WTC11 (cell line): ENCODE measurements around the gene METTL15. TPM values are rescaled to one million over a fixed set of nuclear protein-coding genes. Genes with fewer than 3 reads are reported as not detected.

Source experiments
- ATAC-seq: fragments of 200-7000 bp; cut with Tn5 transposase; 2 replicates; pipeline ENCODE4 v1.10.0; 2021; ENCODE audit warnings: mild to moderate bottlenecking, moderate library complexity
- CTCF ChIA-PET: fragments of 300-600 bp; sonication (Branson Sonifier 250); formaldehyde crosslinking; loops from one replicate; lab custom pipeline; 2021; ENCODE audit warnings: antibody characterized with exemption; lab: Charles Lee
- POLR2A ChIA-PET: fragments of 350-600 bp; sonication (Branson Sonifier 250); formaldehyde crosslinking; loops from one replicate; lab custom pipeline; 2021; ENCODE audit warnings: antibody characterized with exemption; lab: Charles Lee
- DNase-seq: peaks from one replicate; pipeline ENCODE4 v3.0.0; 2021; ENCODE audit warnings: low spot score
- H3K27ac Mint-ChIP-seq: 2 replicates; pipeline ENCODE4 v1.8.0; 2021; ENCODE audit warnings: mixed read lengths
- H3K27me3 Mint-ChIP-seq: 2 replicates; pipeline ENCODE4 v1.8.0; 2021; ENCODE audit warnings: low read depth, mild to moderate bottlenecking, moderate library complexity, mixed read lengths
- H3K36me3 Mint-ChIP-seq: 2 replicates; pipeline ENCODE4 v1.8.0; 2021; ENCODE audit warnings: mixed read lengths
- H3K4me1 Mint-ChIP-seq: 2 replicates; pipeline ENCODE4 v1.8.0; 2022; ENCODE audit warnings: mixed read lengths
- H3K4me3 Mint-ChIP-seq: 2 replicates; pipeline ENCODE4 v1.8.0; 2021; ENCODE audit warnings: mild to moderate bottlenecking, moderate library complexity, mixed read lengths
- H3K9me3 Mint-ChIP-seq: 2 replicates; pipeline ENCODE4 v1.8.0; 2021; ENCODE audit warnings: mixed read lengths
- CREB1 ChIP-seq: sonication (generic); formaldehyde crosslinking; IDR thresholded peaks from 2 replicates; pipeline ENCODE4 v1.8.0; 2023; ENCODE audit warnings: mild to moderate bottlenecking, missing genetic modification reagents
- E2F1 ChIP-seq: sonication (generic); formaldehyde crosslinking; IDR thresholded peaks from 2 replicates; pipeline ENCODE4 v1.8.0; 2022; ENCODE audit warnings: mild to moderate bottlenecking, missing genetic modification reagents
- GTF2I ChIP-seq: fragments of 250-450 bp; sonication (Bioruptor Pico); conservative IDR thresholded peaks from 2 replicates; pipeline ENCODE4 v1.4.0; 2021; ENCODE audit warnings: mild to moderate bottlenecking
- HMGA2 ChIP-seq: fragments of 250-450 bp; sonication (Bioruptor Pico); IDR thresholded peaks from 2 replicates; pipeline ENCODE4 v1.4.0; 2021; ENCODE audit warnings: mild to moderate bottlenecking, moderate library complexity
- HMGXB4 ChIP-seq: sonication (generic); formaldehyde crosslinking; IDR thresholded peaks from 2 replicates; pipeline ENCODE4 v1.8.1; 2023; ENCODE audit warnings: mild to moderate bottlenecking, moderate library complexity, missing genetic modification reagents
- MXD4 ChIP-seq: fragments of 250-450 bp; sonication (Bioruptor Pico); IDR thresholded peaks from 2 replicates; pipeline ENCODE4 v1.8.0; 2021; ENCODE audit warnings: mild to moderate bottlenecking, moderate library complexity, borderline replicate concordance
- NFYB ChIP-seq: sonication (generic); formaldehyde crosslinking; conservative IDR thresholded peaks from 2 replicates; pipeline ENCODE4 v1.8.0; 2022; ENCODE audit warnings: low read depth, missing genetic modification reagents
- NR2C2 ChIP-seq: sonication (generic); formaldehyde crosslinking; IDR thresholded peaks from 2 replicates; pipeline ENCODE4 v1.8.0; 2022; ENCODE audit warnings: mild to moderate bottlenecking, missing genetic modification reagents
- SOX15 ChIP-seq: fragments of 250-450 bp; sonication (Bioruptor Pico); IDR thresholded peaks from 2 replicates; pipeline ENCODE4 v1.9.0; 2021; ENCODE audit warnings: mild to moderate bottlenecking
- TCF7 ChIP-seq: sonication (generic); formaldehyde crosslinking; IDR thresholded peaks from 2 replicates; pipeline ENCODE4 v1.8.0; 2022; ENCODE audit warnings: mild to moderate bottlenecking, low read depth, missing genetic modification reagents, moderate library complexity
- ZNF416 ChIP-seq: fragments of 250-450 bp; sonication (Bioruptor Pico); IDR thresholded peaks from 2 replicates; pipeline ENCODE4 v1.9.0; 2021; ENCODE audit warnings: mild to moderate bottlenecking, inconsistent platforms
- total RNA-seq: library from RNA; stranded (reverse); gene quantifications from 3 replicates; pipeline ENCODE4 v1.2.3, GENCODE V29; 2021
- TF ChIP-seq, protein P1 (sequence below): sonication (generic); formaldehyde crosslinking; IDR thresholded peaks from 2 replicates; pipeline ENCODE4 v1.8.1; 2022; ENCODE audit warnings: mild to moderate bottlenecking, moderate library complexity, missing genetic modification reagents
- TF ChIP-seq, protein P2 (sequence below): sonication (generic); formaldehyde crosslinking; IDR thresholded peaks from 2 replicates; pipeline ENCODE4 v1.8.1; 2023; ENCODE audit warnings: mild to moderate bottlenecking, missing genetic modification reagents
- TF ChIP-seq, protein P3 (sequence below): fragments of 250-450 bp; sonication (Bioruptor Pico); IDR thresholded peaks from 2 replicates; pipeline ENCODE4 v1.9.0; 2021; ENCODE audit warnings: mild to moderate bottlenecking

Gene METTL15
- total RNA-seq, 1 experiment from 2014 or later = 13.2 TPM

- Mint-ChIP-seq H3K4me1 (no peaks in the 10 kb centered on the region), H3K4me3 (no peak overlapping the region), H3K9me3 (peaks cover 3% of the 10 kb centered on the region), H3K27ac (no peak overlapping the region), H3K36me3 (peaks cover 9% of the 10 kb centered on the region)
- DNase-seq (no peak), ATAC-seq (no peak)
- POLR2A ChIA-PET = no interaction called here
- TF ChIP-seq CREB1 (CRISPR knock-in tag) (no peak), GTF2I (CRISPR knock-in tag) (no peak), HMGXB4 (CRISPR knock-in tag) (no peak), NFYB (CRISPR knock-in tag) (no peak), HMGA2 (CRISPR knock-in tag) (no peak), TCF7 (CRISPR knock-in tag) (no peak), ZNF416 (no peak), E2F1 (CRISPR knock-in tag) (no peak), MXD4 (CRISPR knock-in tag) (no peak)
- TF ChIP-seq, protein P1, sequence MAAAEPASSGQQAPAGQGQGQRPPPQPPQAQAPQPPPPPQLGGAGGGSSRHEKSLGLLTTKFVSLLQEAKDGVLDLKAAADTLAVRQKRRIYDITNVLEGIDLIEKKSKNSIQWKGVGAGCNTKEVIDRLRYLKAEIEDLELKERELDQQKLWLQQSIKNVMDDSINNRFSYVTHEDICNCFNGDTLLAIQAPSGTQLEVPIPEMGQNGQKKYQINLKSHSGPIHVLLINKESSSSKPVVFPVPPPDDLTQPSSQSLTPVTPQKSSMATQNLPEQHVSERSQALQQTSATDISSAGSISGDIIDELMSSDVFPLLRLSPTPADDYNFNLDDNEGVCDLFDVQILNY (CRISPR knock-in tag) = no peak
- TF ChIP-seq, protein P2, sequence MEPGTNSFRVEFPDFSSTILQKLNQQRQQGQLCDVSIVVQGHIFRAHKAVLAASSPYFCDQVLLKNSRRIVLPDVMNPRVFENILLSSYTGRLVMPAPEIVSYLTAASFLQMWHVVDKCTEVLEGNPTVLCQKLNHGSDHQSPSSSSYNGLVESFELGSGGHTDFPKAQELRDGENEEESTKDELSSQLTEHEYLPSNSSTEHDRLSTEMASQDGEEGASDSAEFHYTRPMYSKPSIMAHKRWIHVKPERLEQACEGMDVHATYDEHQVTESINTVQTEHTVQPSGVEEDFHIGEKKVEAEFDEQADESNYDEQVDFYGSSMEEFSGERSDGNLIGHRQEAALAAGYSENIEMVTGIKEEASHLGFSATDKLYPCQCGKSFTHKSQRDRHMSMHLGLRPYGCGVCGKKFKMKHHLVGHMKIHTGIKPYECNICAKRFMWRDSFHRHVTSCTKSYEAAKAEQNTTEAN (CRISPR knock-in tag) = no peak
- TF ChIP-seq, all 79 proteins: peak for 0
- CTCF ChIA-PET = no interaction called here
- H3K27me3 Mint-ChIP-seq = no peaks in the 10 kb centered on the region
These were observed 123.3 kb downstream of the METTL15 start for GRCh38 chr11:28231475-28231874.

- no peaks in the 10 kb centered on the region for H3K27me3 Mint-ChIP-seq
- no peak overlapping the region for H3K27ac Mint-ChIP-seq
- no peaks in the 10 kb centered on the region for H3K4me1 Mint-ChIP-seq
- no peak for ATAC-seq
- peaks cover 15% of the 10 kb centered on the region for H3K9me3 Mint-ChIP-seq
- no peak for DNase-seq
- CTCF ChIA-PET = no interaction called here
- TF ChIP-seq NR2C2 (CRISPR knock-in tag) = no peak
- H3K4me3 Mint-ChIP-seq = no peak overlapping the region
- POLR2A ChIA-PET = no interaction called here
- peaks cover 19% of the 10 kb centered on the region for H3K36me3 Mint-ChIP-seq
These were observed 124.5 kb downstream of the METTL15 start for GRCh38 chr11:28232649-28233048.

DNA sequence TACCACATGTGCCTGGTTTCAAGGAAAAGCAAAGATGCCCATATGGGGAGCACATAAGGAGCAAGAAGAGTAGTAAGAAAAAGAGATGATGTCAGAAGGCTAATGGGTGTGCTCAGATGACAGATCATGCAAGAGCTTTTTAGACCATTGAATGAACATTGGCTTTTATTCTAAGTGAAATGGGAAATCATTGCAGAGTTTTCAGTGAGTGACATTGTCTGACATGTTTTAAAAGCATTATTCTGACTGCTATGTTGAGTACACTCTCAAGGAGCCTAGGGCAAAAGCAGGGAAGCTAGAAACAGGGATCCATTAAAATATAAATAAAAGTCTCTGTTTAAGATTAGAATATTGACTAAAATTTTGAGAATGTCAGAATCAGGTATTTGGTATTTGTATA, 133.6 kb downstream of the METTL15 start:
- ChIA-PET CTCF (no interaction called here), POLR2A (no interaction called here)
- H3K36me3 Mint-ChIP-seq = peaks cover 20% of the 10 kb centered on the region
- no peak for TF ChIP-seq SOX15 (CRISPR knock-in tag)
- TF ChIP-seq, protein P3, sequence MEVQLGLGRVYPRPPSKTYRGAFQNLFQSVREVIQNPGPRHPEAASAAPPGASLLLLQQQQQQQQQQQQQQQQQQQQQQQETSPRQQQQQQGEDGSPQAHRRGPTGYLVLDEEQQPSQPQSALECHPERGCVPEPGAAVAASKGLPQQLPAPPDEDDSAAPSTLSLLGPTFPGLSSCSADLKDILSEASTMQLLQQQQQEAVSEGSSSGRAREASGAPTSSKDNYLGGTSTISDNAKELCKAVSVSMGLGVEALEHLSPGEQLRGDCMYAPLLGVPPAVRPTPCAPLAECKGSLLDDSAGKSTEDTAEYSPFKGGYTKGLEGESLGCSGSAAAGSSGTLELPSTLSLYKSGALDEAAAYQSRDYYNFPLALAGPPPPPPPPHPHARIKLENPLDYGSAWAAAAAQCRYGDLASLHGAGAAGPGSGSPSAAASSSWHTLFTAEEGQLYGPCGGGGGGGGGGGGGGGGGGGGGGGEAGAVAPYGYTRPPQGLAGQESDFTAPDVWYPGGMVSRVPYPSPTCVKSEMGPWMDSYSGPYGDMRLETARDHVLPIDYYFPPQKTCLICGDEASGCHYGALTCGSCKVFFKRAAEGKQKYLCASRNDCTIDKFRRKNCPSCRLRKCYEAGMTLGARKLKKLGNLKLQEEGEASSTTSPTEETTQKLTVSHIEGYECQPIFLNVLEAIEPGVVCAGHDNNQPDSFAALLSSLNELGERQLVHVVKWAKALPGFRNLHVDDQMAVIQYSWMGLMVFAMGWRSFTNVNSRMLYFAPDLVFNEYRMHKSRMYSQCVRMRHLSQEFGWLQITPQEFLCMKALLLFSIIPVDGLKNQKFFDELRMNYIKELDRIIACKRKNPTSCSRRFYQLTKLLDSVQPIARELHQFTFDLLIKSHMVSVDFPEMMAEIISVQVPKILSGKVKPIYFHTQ (CRISPR knock-in tag) = no peak
- no peak for TF ChIP-seq CREB1 (CRISPR knock-in tag)
- H3K9me3 Mint-ChIP-seq = peaks cover 23% of the 10 kb centered on the region
- H3K27ac Mint-ChIP-seq = no peak overlapping the region
- peaks cover 4% of the 10 kb centered on the region; the same call in 1 of the 2 replicates for H3K27me3 Mint-ChIP-seq
- H3K4me1 Mint-ChIP-seq = no peaks in the 10 kb centered on the region
- DNase-seq (no peak), ATAC-seq (no peak)
- no peak overlapping the region for H3K4me3 Mint-ChIP-seq
